ENCODE measurements around the gene MAP3K4.

GRCh38 chr6:161152907-161153662 is 161.5 kb downstream of the MAP3K4 start:
- no peak for TF ChIP-seq CTCF (IDR thresholded peaks at IDR 0.05)
- TF ChIP-seq MAX (CRISPR knock-in tag; IDR thresholded peaks at IDR 0.05), result no peak
- no peak for TF ChIP-seq FOXP4 (CRISPR knock-in tag; IDR thresholded peaks at IDR 0.05)
- no peak for TF ChIP-seq ATF2 (CRISPR knock-in tag; IDR thresholded peaks at IDR 0.05; ENCODE audit: borderline replicate concordance, low read depth)
- TF ChIP-seq SMAD4 (CRISPR knock-in tag; IDR thresholded peaks at IDR 0.05), result no peak
- no peak for TF ChIP-seq ELF4 (CRISPR knock-in tag; IDR thresholded peaks at IDR 0.05; ENCODE audit: low read depth)
- TF ChIP-seq HMGXB4 (CRISPR knock-in tag; IDR thresholded peaks at IDR 0.05), result no peak
- TF ChIP-seq TP53 (CRISPR knock-in tag; IDR thresholded peaks at IDR 0.05), result no peak
- TF ChIP-seq ZNF512 (CRISPR knock-in tag; IDR thresholded peaks at IDR 0.05; ENCODE audit: borderline replicate concordance), result no peak

Data from WTC11 (cell line).